ENCODE measurements around the gene OTOP2.

DNA sequence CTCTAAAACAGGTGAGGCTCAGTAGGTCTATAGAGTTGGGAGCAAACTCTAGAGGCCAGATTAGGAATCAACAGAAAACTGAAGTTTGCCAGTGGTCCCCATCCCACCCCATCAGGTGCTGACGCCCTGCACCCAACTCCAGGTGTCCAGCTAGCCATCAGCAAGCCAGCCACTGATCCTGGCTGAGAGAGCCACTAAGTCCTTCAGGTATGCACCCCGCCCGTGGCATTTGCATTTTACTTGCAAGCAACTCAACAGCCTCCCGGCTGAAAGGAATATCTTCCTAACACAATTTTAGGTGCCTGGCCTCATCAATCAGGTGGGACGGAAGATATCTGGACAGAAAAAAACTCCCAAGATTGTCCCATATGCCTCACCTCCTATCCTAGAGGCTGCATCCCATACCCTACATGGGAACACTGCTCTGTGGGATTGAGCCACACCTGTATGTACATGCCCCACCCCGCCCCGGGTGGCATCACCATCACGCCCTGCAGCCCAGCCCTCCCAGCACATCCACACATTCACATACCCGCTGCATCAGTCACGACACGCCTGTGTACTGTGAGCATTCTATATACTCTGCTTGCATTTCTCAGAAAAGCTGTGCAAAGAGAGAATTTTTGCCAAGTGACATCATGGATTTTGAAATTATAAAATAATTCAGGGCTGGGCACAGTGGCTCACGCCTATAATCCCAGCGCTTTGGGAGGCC lies 19.9 kb downstream of the OTOP2 start:
- TF ChIP-seq, protein P1, sequence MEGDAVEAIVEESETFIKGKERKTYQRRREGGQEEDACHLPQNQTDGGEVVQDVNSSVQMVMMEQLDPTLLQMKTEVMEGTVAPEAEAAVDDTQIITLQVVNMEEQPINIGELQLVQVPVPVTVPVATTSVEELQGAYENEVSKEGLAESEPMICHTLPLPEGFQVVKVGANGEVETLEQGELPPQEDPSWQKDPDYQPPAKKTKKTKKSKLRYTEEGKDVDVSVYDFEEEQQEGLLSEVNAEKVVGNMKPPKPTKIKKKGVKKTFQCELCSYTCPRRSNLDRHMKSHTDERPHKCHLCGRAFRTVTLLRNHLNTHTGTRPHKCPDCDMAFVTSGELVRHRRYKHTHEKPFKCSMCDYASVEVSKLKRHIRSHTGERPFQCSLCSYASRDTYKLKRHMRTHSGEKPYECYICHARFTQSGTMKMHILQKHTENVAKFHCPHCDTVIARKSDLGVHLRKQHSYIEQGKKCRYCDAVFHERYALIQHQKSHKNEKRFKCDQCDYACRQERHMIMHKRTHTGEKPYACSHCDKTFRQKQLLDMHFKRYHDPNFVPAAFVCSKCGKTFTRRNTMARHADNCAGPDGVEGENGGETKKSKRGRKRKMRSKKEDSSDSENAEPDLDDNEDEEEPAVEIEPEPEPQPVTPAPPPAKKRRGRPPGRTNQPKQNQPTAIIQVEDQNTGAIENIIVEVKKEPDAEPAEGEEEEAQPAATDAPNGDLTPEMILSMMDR (conservative IDR thresholded peaks at IDR 0.05; ENCODE audit: low read depth, low read length): no peak
- TF ChIP-seq EZH2 (IDR thresholded peaks at IDR 0.05; ENCODE audit: borderline replicate concordance, low read depth, low read length, poor library complexity, severe bottlenecking): peak; percentile 39

Data from A673 (cell line).